ENCODE results near the gene POM121C. TPM values are rescaled to one million over a fixed set of nuclear protein-coding genes. Genes with fewer than 3 reads are reported as not detected.
"Not testable (repeated sequence)": the region's sequence is repeated elsewhere in the genome, so short reads cannot be mapped to it uniquely, and the experiment has no call there.

POM121C gene
- total RNA-seq, 2 donors from 2014 or later = 73.6 to 84.4 TPM

DNA sequence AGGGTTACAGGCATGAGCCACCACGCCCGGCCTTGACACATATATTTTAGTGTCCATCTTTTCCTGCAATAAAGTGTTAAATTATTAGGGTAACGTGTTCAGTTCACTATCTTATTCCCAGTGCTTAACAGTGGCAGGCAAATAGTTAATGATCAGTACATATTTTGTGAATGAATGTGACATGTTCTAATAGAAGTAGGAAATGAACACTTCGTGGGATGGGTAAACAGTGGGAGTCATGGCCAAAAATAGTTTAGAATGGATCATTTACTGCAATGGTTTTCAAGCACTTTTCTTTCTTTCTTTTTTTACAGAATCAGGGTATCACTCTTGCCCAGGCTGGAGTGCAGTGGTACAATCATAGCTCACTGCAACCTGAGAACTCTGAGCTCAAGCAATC, 15.9 kb downstream of the POM121C start:
- not testable (repeated sequence) for H3K4me3 Mint-ChIP-seq, ATAC-seq, H3K4me1 Mint-ChIP-seq

DNA sequence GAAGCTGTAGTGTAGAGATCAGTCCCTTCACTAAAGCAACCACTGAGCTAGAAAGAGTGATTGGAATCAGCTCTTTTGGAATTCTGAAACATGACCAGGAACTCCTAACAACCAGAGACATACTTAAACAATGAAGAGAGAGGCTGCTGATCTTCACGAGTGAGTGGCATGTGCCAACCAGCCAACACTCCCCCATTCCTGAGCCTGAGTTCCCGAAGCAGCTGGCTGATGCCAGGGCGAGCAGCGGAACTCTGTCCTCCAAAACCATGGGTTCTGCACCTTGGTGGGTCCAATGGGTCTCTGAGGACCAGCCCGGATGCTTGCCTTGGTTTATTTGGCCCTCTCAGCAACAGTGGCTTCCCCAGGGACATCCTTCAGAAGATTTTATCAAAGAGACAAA, 25.6 kb downstream of the POM121C start:
- DNase-seq; H3K4me1 Mint-ChIP-seq; H3K27ac Mint-ChIP-seq; H3K9me3 ChIP-seq (ENCODE audit: control insufficient read depth, low read length, poor library complexity, severe bottlenecking); H3K4me3 Mint-ChIP-seq; H3K36me3 Mint-ChIP-seq (ENCODE audit: low read depth); H3K27me3 Mint-ChIP-seq; ATAC-seq: not testable (repeated sequence)

More for the DNA sequence above, 15.9 kb downstream of the POM121C start:
- not testable (repeated sequence) for H3K27ac Mint-ChIP-seq; H3K9me3 ChIP-seq (ENCODE audit: control insufficient read depth, low read length, poor library complexity, severe bottlenecking); H3K27me3 Mint-ChIP-seq; H3K36me3 Mint-ChIP-seq (ENCODE audit: low read depth); DNase-seq

DNA sequence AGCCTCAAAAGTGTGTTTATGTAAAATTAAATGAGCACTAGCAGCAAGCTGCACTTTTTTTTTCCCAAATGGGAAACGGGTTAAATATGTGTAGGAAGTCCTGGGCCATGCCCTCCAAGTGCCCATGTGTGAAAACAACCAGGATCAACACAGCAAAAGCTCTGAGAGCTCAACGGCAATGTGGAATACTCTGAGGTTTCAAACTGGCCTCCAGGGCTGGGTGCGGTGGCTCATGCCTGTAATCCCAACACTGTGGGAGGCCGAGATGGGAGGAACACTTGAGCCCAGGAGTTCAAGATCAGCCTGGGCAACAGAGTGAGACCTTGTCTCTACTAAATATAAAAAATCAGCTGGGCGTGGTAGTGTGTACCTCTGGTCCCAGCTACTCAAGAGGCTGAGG, 28.1 kb downstream of the POM121C start:
- DNase-seq; H3K9me3 ChIP-seq (ENCODE audit: control insufficient read depth, low read length, poor library complexity, severe bottlenecking); ATAC-seq; H3K27ac Mint-ChIP-seq; H3K36me3 Mint-ChIP-seq (ENCODE audit: low read depth); H3K4me1 Mint-ChIP-seq; H3K27me3 Mint-ChIP-seq; H3K4me3 Mint-ChIP-seq: not testable (repeated sequence)

DNA sequence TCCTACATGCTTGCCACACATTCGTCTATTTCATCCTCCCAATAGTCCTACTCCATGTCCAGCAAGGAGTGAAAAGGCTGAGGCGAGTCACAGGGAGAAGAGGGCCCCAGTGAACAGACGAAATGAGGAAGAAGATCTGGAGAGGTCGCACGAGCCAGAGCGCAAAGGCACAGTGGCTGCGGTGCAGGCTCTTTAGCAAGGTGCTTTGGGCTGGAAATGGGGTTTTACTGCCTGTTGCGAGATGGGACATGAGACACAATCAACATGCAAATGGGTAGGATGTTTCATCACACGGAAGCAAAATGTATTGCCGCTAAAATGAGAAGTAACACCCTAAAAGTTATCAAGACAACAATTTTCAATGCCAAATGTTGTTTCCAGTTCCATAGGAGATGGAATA, 29.7 kb downstream of the POM121C start:
- H3K4me3 Mint-ChIP-seq; ATAC-seq; H3K27me3 Mint-ChIP-seq; H3K9me3 ChIP-seq (ENCODE audit: control insufficient read depth, low read length, poor library complexity, severe bottlenecking); H3K4me1 Mint-ChIP-seq; H3K36me3 Mint-ChIP-seq (ENCODE audit: low read depth); H3K27ac Mint-ChIP-seq; DNase-seq: not testable (repeated sequence)

DNA sequence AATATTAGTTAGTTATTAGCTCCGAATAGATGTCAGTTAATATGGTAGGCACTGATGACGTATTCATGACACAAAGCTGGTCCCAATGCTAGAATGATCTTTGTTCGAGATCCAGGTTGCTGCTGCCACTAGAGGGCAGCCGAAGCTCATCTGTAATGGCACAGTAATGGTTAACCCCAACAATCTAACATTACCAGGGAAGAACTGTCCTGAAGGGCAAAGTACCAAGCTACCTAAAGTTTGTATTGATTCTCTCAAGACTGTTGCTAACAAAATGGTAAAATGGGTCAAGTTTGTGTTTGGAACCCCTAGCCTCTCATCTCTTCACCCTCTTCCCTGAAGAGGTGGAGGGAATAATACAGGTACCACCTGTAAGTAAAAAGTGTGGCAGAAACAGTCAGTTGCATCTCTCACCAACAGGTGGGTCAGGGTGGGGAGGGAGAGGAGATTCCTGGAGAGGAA, 33.6 kb downstream of the POM121C start:
- DNase-seq; H3K36me3 Mint-ChIP-seq (ENCODE audit: low read depth); H3K27me3 Mint-ChIP-seq; H3K4me1 Mint-ChIP-seq; H3K27ac Mint-ChIP-seq; H3K4me3 Mint-ChIP-seq; H3K9me3 ChIP-seq (ENCODE audit: control insufficient read depth, low read length, poor library complexity, severe bottlenecking): not testable (repeated sequence)
- peak; percentile 94 for ATAC-seq

DNA sequence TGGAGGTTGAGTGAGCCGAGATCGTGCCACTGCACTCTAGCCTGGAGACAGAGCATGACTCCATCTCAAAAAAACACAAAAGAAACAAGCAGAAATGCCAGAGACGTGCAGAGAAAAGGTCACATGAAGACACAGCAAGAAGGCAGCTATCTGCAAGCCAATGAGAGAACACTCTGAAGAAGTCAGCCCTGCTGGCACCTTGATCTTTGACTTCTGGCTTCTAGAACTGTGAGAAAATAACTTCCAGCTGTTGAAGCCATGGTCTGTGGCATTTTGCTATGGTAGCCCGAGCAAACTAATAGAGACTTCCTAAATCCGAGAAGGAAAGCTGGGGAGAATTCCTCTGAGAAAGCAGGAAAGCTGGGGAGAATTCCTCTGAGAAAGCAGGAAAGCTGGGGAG, 36.2 kb downstream of the POM121C start:
- H3K27me3 Mint-ChIP-seq; H3K36me3 Mint-ChIP-seq (ENCODE audit: low read depth); H3K4me1 Mint-ChIP-seq; DNase-seq; H3K9me3 ChIP-seq (ENCODE audit: control insufficient read depth, low read length, poor library complexity, severe bottlenecking); H3K4me3 Mint-ChIP-seq; ATAC-seq; H3K27ac Mint-ChIP-seq: not testable (repeated sequence)

DNA sequence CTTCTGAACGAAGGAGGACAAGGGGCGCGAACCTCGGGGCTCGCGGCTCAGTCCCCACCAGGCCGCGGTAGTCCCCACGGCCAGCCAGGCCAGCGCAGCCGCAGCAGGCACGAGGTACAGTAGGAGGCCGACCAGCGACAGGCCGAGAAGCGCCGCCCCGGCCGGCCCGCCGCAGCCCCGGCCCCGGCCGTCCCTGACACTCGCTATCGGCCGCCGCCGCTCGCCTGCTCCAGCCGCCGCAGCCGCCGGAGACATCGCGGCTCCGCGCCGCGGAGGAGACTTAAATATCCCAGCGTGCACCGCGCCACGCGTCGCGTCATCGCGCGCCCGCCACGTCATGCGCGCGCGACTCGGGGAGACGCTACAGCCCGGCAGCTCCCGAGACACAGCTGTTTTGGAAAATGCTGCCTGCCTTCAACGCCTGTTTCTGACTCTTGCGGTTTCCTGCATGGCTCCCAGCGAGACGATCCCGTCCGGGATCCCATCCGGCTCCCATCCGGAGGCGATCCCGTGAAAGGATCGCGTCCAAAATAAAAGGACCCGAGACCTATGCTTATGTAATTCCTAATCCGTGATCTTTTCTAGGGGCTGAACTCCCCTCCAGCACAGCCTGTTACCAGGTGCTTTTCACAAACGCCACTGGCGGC, 43.5 kb downstream of the POM121C start:
- H3K9me3 ChIP-seq (ENCODE audit: control insufficient read depth, low read length, poor library complexity, severe bottlenecking); H3K27me3 Mint-ChIP-seq; H3K36me3 Mint-ChIP-seq (ENCODE audit: low read depth): not testable (repeated sequence)
- peaks cover 11% of the 10 kb centered on the region for H3K4me1 Mint-ChIP-seq
- DNase-seq (peak in 2 of 3 donors; percentile 14 to 21), ATAC-seq (peak; percentile 97)
- H3K27ac Mint-ChIP-seq = peak overlapping the region; percentile 91
- peak overlapping the region; percentile 92 for H3K4me3 Mint-ChIP-seq

DNA sequence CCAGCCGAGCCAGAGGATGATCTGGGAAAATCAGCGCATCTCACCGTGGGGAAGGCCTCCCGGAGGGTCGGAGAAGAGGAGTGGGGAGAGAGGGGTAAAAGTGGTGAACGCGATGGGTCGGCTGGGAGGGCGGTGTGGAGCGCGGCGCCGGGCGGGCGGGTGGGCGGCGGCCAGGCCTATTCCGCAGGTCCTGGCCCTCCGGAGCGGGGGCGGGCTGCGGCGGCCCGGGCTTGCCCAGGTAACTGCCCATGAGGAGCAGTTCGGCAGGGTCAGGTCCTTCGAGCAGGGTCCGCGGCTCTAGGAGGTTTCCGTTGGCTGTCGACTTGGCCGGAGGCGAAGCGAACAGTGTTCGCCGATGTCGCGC, 44.0 kb downstream of the POM121C start:
- ATAC-seq = peak; percentile 29
- not testable (repeated sequence) for H3K27me3 Mint-ChIP-seq; H3K36me3 Mint-ChIP-seq (ENCODE audit: low read depth); H3K9me3 ChIP-seq (ENCODE audit: control insufficient read depth, low read length, poor library complexity, severe bottlenecking); DNase-seq
- Mint-ChIP-seq H3K4me3 (peak overlapping the region; percentile 83), H3K4me1 (peaks cover 11% of the 10 kb centered on the region), H3K27ac (peak overlapping the region; percentile 72)

DNA sequence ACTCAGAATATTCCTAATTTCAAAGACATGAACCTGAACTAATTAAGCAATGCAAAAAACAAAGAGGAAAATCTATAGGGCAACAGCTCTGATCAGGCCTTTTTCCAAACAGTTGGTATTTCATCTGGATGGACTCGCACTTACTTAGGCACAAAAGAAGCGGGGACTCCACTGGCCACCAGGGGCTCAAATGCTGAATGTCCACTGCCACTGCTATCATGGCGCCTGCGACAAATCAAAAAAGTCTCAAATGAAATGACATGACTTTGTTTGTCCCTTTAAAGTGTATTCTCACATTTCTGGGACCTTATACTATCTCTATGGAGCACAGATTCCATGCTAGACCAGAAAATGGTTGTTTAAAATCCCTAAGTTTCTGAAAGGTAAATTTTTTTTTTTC, 47.1 kb downstream of the POM121C start:
- H3K27ac Mint-ChIP-seq = peak overlapping the region; percentile 82
- H3K4me1 Mint-ChIP-seq = peaks cover 14% of the 10 kb centered on the region

DNA sequence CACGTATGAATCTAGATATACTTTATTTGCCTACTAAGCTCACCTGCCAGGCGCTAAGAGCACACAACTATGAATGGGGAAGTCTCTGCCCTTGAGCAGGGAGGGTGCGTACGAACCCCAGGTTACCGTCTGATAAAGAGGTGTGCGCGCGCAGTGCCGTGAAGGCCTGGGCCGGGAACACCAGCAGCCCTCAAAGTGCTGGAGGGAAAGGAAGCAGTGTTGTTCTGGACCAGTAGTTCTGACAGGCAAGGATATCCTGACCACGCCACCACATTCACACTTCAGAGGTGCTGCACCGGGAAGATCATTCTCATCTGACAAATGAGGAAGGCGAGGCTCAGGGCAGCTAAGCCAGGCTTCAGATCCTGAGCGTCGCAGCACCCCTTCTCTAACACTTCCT, 62.6 kb downstream of the POM121C start:
- peaks cover 12% of the 10 kb centered on the region for H3K4me1 Mint-ChIP-seq
- not testable (repeated sequence) for H3K27ac Mint-ChIP-seq; H3K27me3 Mint-ChIP-seq; H3K36me3 Mint-ChIP-seq (ENCODE audit: low read depth); H3K9me3 ChIP-seq (ENCODE audit: control insufficient read depth, low read length, poor library complexity, severe bottlenecking); ATAC-seq; DNase-seq; H3K4me3 Mint-ChIP-seq

More for the DNA sequence above, 47.1 kb downstream of the POM121C start:
- not testable (repeated sequence) for H3K9me3 ChIP-seq (ENCODE audit: control insufficient read depth, low read length, poor library complexity, severe bottlenecking); ATAC-seq; H3K27me3 Mint-ChIP-seq; DNase-seq; H3K4me3 Mint-ChIP-seq
- H3K36me3 Mint-ChIP-seq (ENCODE audit: low read depth) = peaks cover 12% of the 10 kb centered on the region

DNA sequence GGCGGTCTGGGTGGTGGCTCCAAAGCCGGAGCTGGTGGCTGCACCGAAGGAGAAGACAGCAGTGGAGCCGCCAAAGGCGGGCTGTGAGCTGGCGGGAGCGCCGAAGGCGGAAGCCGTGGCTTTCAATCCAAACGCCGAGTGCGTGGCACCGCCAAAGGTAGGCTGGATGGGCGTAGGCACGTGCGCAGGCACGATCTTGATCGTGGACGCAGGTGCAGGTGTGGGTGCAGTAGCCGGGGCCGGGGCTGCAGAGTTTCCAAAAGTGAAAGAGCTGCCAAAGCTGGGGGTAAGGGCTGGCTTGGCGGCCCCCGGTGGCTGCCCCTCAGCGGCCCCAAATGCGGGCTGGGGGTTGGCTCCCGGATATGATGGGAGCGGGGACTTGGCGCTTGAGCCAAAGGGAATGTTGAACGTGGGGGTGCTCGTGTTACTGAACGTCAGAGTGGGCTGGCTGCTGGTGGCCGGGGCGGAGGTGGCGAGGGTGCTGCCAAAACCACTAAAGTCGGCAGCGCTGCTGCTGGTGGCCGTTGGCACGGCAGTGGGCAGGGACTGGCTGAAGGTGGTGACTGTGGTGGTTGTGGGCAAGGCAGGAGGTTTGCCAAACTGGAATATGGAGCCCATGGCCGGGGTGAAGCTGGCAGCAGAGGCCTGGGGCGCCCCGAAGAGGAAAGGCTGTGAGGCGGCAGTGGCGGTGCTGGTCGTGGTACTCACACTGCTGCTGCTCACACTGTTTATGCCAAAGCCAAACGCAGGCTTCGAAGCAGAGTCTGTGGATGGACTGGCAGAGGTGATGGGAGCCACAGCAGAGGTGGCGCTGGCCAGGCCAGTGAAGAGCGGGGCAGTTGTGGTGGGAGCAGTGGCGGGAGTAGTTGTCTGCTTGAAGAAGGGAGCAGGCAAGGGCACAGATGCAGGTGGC, 64.0 kb downstream of the POM121C start:
- not testable (repeated sequence) for H3K9me3 ChIP-seq (ENCODE audit: control insufficient read depth, low read length, poor library complexity, severe bottlenecking); ATAC-seq; DNase-seq; H3K27me3 Mint-ChIP-seq; H3K4me1 Mint-ChIP-seq; H3K4me3 Mint-ChIP-seq; H3K36me3 Mint-ChIP-seq (ENCODE audit: low read depth)
- peak overlapping the region; percentile 43 for H3K27ac Mint-ChIP-seq

DNA sequence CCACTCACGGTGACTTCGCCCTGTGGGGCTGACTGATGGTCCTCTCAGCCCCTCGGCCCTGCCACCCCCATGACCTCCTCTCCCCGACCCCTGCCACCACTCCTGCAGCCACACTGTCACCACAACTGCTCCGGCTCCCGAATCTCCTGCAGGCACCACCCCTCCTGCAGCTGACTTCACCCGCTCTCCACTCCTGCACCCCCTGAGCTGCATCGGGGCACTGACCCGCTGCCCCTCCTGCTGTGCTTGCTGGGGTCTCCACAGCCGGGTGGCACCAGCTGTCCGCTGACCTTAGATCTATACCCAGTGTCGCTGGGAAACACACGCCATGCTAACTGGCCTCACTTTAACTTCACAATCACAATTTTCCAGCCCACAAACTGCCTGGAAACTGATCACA, 65.9 kb downstream of the POM121C start:
- H3K9me3 ChIP-seq (ENCODE audit: control insufficient read depth, low read length, poor library complexity, severe bottlenecking) = not testable (repeated sequence)

DNA sequence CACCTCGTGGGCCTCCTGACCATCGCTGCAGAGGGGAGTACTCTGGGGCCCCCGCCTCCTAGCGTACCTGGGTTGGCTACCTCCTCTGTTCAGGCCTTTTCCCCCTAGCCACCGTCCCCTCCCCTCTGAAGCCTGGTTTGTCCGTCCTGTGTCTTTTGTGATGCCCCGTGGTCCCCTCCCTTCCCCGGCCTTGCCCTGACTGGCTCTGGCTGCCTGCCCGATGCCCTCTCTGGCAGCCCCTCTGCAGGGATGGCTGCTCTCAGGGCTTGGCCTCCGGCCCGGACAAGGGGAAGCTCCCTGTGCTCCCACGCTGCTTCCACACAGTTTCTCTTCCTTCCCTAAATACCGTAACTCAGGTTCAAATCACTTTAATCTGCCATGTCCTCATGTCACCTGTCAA, 66.4 kb downstream of the POM121C start:
- not testable (repeated sequence) for H3K4me1 Mint-ChIP-seq; H3K27me3 Mint-ChIP-seq; H3K9me3 ChIP-seq (ENCODE audit: control insufficient read depth, low read length, poor library complexity, severe bottlenecking); H3K27ac Mint-ChIP-seq; H3K4me3 Mint-ChIP-seq; DNase-seq; H3K36me3 Mint-ChIP-seq (ENCODE audit: low read depth); ATAC-seq

More for the DNA sequence above, 65.9 kb downstream of the POM121C start:
- H3K27me3 Mint-ChIP-seq; DNase-seq; ATAC-seq; H3K4me3 Mint-ChIP-seq; H3K36me3 Mint-ChIP-seq (ENCODE audit: low read depth); H3K4me1 Mint-ChIP-seq: not testable (repeated sequence)
- H3K27ac Mint-ChIP-seq = peak overlapping the region; percentile 16
